ENCODE measurements around the gene LARP6.
"Not testable (repeated sequence)": the region's sequence is repeated elsewhere in the genome, so short reads cannot be mapped to it uniquely, and the experiment has no call there.

The LARP6 gene

DNA sequence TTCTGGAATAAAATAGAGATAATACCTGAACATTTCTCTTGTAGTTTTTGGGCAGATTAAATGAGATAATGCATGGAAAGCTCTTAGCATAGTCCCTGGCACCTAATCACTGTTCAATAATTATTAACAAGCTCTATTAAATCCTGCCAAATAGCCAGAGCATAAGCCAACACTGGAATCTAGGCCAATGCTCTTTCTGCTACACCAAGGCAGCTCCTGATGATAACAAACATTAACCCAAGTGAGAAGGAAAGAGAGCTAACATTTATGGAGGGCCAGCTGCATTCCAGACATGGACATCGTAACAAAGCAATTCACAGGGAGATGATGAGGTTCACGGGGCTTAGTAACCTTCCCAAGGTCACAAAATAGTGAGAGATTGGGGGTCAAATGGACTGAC lies 23.3 kb downstream of the LARP6 start:
- no peak for DNase-seq (ENCODE audit: low read depth)

DNA sequence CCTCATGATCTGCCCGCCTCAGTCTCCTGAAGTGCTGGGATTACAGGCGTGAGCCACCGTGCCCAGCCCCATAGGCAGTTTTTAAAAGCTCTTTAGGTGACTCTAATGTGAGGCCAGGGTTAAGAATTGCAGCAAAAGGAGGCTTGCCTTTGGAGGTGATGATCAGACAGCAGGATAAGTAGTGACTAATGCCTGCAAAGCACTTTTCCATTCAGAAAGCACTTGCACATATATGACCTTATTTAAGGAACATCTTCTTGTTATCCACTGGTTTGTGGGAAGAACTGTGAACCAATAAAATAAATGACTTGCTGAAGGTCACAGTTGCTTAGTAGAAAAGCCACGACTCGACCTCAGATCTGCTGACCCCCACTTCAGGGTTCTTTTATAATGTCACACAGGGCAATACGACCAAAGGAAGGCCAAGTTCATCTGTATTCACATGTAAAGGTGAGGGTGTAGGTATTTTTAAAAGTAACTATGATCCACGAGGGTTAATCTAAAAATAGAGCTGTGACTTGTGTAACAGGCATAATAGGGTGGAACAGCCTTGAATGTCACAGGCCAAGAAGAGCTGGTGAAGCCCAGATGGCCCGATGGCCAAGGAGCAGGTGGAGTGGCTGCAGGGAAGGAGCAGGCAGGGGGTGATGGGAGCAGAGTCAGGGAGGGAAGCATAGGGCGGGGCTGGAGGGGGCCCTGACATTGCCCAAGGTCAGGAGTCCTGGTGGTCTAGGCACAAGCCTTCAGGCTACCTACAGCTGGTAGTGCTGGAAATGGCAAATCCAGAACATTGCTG lies 24.4 kb downstream of the LARP6 start:
- DNase-seq (ENCODE audit: low read depth), result no peak

DNA sequence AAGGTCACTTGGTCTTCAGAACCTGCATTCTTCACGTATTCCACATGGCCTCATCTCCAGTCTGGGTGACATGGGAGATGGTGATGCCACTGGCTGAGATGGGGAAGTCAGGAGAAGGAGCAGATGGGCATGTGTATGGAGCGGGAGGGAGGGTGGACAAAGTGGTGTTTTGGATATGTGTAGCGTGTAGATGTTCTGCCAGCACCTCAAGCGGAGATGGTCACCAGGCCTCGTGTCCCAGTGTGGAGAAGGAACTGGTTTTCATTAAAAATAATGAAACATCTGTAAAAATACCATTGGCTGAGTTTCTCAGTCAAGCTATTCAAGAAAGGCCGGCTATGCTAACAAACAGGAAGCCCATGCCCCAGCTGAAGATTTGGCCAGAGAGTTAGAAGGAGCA lies 26.2 kb downstream of the LARP6 start:
- DNase-seq (ENCODE audit: low read depth), result no peak

DNA sequence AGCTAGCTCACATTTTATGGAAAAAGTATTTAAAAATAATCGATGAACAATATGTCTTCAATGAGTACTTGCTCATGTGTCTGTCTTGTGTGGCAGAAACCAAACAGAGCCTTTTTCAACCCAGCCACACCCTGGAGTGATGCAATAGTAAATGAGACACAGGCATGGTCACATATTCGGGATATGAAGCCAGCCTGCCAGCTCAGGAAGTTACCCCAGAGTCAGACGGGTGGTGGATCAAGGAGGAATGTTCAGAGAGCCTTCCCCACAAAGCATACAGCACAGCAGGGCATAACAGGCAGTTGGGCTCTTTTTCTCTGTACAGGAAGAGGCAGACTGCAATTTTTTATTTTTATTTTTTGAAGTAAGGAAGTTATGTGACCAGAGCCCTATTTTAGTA lies 27.3 kb downstream of the LARP6 start:
- DNase-seq (ENCODE audit: low read depth), result peak; percentile 86

DNA sequence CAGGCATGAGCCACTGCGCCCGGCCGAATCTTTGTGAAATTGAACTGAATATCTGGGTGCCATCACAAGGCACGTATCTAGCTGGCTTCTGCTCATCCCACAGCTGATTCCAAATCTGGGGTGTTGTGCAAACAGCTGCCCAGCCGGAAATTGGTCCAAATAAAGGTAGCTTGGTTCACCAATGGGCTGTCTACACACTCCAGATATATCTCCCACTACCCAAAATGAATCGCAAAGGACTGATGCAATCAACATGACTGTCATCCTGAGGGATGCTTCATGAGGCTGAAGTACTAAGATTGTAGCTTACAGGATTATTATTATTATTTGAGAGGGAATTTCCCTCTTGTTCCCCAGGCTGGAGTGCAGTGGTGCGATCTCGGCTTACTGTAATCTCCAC lies 28.1 kb downstream of the LARP6 start:
- no peak for DNase-seq (ENCODE audit: low read depth)

DNA sequence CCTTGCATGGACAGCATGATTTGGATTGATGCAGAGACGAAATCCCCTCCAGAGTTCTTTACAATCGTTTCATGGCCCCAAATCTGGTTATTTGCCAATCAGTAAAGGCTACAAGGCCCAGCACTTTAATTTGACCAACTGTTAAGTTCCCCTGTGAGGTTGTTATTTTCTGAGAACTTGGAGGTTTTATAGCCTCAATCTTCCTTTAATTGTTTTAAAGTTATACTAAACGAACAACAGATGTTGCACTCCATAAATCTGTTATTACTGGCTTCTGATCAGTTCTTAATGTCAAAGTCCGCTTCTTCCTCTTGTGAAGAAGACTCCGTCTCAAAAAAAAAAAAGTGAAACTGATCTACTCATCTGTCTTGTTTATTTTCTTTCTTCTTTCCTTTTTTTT lies 30.8 kb downstream of the LARP6 start:
- DNase-seq (ENCODE audit: low read depth), result no peak

DNA sequence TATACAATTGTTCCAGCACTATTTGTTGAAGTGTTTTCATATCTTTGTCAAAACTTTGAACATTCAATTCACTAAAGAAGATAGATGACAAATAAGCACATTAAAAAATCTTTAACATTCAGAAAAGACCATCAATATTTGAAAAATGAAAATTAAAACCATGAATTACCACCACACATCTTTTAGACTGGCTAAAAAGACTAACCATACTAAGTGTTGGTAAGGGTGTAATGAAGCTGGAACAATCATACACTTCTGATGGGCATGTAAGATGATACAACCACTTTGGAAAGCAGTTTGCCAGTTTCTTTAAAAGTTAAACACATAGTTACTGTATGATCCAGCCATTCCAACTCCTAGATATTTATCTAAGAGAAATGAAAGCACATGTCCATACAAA lies 33.7 kb downstream of the LARP6 start:
- DNase-seq (ENCODE audit: low read depth), result no peak

DNA sequence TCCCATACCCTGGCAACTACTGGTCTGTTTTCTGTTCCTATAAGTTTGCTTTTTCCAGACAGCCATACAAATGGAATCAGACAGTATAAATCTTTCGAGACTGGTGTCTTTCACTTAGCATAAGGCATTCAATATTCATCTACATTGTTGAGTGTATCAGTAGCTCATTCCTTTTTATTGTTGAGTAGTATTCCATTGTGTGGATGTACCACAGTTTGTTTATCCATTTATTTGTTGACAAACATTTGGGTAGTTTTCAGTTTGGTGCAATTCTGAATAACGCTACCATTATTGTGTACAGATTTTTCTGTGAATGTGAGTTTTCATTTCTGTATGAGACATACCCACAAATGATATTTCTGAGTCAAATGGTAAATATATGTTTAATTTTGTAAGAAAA lies 35.4 kb downstream of the LARP6 start:
- no peak for DNase-seq (ENCODE audit: low read depth)

DNA sequence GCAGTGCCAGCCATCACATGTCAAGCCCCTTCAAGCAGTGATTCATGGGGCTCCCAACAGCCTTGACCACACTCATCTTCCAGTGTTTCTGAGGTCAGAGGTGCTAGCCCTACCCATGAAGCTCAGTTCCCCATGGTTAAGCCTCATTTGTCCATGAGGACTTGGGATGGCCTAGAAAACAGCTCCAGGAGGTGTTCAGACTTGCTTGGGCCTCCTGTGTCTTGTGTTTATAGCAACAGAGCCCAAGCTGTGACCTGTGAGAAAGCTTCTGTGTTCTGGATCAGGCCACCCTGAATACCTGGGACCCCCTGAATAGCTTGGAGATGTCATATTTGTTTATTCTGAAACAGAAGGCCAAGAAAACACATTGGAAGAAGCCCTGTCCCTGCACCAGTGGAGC lies 36.7 kb downstream of the LARP6 start:
- no peak for DNase-seq (ENCODE audit: low read depth)

DNA sequence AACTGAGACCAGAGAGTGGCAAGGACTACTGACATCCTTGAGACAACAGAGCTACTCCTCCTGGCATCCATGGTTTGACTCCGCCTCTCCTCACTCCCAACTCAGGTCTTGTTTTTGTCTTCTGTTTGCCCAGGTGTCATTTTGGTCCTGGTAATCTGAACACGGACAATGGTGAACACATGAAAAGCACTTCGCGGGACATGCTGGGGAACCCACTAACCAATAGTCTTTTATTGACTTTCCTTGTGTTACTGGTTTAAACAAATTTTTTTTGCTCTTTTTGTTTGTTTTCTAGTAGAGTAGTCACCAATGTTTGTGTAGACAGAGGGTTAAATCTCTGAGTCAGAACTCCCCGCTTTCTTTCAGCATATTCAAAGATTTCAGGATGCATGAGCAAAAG lies 38.4 kb downstream of the LARP6 start:
- no peak for DNase-seq (ENCODE audit: low read depth)

DNA sequence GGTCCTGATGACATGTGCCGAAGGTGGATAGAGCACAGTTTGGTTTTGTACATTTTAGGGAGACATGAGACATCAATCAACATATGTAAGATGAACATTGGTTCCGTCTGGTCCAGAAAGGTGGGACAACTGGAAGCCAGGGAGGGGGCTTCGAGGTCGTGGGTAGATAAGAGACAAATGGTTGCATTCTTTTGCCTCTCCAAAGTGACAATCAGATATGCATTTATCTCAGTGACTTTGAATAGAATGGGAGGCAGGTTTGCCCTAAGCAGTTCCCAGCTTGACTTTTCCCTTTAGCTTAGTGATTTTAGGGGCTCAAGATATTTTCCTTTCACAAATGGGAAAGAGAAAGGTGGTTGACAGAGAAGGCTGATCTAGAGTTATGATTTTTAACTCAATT lies 38.9 kb downstream of the LARP6 start:
- DNase-seq (ENCODE audit: low read depth), result not testable (repeated sequence)

DNA sequence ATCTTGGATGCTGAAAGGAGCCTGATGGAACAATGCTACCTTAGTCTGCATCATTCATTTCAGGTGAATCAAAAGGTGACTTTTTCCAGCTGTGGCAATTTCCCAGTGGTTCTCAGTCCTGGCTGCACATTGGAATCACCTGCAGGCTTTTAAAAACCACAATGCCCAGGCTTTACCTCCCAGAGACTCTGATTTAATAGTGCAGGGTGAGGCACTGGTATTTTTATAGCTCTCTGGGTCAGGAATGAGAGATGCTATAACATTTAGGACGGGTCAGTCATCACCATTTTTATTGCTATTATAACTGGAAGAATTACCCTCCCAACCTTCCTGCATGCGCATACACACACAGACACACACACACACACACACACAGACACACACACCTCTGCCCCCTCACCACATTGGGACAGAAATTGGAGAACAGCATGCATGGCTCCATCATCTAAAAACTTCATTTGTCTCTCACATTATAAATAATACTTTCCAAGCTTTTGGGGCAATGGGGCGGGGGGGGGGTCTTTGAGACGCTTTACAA lies 41.1 kb downstream of the LARP6 start:
- DNase-seq (ENCODE audit: low read depth), result no peak

DNA sequence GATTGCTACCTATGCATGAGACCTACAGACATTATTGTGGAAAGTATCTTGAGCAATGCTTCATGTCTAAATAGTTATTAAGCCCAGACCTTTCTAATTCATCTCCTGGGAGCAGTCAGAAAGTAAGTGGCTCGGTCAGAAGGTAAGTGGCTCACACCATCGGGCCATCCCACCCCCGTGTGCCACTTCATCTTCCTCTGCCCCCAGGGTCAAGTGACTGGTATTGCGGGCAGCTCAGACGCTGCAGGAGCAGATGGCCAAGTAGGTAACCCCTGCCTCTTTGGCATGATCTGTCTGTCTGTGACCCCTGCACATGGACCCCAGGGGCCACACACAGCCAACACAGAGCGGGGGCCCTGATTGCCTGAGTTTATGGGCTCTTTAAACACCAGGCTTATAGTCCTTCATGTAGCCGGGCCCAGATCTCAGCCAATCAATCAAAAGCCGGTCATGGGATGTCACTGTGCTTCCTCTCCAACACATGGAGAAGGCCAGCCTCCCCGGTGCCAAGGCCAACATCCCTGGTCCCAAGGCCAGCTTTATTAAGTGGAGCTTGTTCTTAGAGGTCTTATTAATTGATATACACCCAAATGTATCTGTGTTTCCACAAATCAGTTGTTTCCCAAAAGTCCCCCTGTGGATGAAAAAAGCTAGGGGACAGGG lies 42.9 kb downstream of the LARP6 start:
- no peak for DNase-seq (ENCODE audit: low read depth)

DNA sequence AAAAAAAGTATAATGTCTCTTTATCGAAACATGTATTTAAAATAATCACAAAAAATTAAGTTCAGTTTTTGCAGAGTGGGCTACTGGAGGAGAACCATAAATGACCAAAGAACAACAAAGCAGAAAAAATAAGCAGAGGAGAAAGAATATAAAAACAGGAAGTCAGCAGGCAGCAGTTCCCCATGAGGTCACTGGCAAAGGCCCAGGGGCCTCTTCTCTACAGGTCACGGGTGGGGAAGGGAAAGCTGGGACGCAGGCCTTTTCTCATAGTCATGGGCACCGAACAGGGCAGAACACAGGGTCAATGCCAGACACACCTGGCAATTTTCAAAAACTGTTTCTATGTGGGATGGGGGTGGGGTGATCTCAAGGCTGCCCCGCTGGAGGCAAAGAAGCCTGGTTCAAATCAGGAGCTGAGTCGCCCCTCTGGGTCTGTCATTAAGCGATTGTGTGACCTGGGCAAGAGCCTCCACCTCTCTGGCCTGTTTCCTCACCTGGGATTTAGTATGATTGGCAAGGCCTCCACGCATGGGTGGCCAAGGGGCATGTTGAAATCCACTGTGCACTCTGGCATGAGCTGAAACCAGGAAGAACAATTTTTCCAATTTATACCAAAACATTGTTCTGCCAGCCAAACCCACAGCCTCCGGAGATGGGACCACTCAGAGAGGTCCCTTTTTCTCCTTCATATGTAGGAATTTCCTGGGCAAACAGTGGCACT lies 46.8 kb downstream of the LARP6 start:
- DNase-seq (ENCODE audit: low read depth), result no peak

DNA sequence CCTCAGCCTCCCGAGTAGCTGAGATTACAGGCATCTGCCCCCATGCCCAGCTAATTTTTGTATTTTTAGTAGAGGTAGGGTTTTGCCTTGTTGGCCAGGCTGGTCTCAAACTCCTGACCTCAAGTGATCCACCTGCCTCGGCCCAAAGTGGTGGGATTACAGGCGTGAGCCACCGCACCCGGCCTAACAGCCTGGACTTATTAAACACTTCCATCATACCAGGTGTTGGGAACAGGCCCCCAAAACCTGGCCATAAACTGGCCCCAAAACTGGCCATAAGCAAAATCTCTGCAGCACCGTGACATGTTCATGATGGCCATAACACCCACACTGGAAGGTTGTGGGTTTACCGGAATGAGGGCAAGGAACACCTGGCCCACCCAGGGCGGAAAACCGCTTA lies 49.6 kb downstream of the LARP6 start:
- DNase-seq (ENCODE audit: low read depth), result not testable (repeated sequence)

DNA sequence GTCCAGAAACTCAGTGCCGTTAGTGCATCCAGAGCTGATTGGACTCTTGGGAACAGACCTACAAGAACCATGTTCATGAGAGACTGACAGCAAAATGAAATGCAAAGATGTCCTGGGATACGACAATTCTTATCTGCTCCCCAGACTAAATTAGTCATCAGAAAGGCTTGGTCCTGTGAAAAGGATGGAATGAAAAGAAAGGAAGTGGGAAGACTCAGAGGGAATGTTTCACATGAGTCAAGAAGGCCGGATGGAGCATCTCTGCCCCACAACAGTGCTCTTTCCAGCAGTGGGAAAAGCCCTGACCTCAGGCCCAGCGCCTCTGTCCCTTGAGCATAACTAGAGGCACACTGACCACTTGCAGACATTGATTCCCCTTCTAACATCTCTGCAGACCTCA lies 51.3 kb downstream of the LARP6 start:
- DNase-seq (ENCODE audit: low read depth), result peak; percentile 81

DNA sequence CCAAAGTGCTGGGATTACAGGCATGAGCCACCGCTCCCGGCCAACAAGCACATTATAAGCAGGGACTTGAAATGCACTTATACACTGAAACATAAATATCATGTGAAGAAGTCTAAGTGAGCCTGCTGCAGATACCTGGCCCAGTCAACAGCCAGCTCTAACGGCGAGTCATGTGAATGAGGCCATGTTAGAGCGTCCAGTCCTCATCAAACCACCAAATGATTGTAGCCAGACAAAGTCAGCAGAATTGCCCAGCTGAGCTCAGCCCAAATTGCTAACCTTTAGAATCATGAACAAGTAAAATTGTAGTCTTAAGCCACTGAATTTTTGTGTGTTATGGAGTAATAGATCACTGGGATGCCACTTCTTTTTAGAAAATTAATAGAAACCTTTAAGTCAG lies 52.8 kb downstream of the LARP6 start:
- DNase-seq (ENCODE audit: low read depth), result no peak

DNA sequence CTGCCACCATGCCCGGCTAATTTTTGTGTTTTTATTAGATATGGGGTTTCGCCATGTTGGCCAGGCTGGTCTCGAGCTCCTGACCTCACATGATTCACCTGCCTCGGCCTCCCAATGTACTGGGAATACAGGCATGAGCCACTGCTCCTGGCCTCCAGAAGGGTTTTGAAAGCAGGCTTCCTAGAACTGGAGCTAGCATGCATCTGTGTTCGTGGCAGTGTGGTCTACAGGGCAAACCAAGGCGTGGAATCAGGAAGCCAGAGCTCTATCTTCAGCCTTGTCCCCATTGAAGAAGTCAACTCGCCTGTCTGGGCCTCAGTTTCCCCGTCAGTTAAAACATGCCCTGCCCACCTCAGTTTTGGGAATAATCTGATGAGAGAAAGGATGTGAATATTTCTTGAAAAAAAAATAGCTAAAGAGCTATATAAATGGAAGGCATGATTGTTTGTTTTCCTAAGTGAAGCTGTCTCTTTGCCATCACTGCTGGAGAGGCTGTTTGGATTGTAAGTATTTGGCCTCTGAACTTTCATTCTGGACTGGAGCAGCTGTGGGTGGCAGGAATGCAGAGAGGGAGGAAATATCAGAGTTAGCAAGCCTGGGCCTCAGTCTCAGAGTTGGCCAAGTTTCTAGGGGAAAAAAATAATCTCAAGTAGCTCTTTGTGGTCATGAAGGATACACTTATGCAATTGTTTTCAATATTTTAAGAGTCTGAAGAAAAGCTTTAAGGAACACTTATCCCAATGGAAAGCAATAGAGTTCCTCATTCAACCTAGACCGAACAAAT lies 54.1 kb downstream of the LARP6 start:
- DNase-seq (ENCODE audit: low read depth), result peak; percentile 95

DNA sequence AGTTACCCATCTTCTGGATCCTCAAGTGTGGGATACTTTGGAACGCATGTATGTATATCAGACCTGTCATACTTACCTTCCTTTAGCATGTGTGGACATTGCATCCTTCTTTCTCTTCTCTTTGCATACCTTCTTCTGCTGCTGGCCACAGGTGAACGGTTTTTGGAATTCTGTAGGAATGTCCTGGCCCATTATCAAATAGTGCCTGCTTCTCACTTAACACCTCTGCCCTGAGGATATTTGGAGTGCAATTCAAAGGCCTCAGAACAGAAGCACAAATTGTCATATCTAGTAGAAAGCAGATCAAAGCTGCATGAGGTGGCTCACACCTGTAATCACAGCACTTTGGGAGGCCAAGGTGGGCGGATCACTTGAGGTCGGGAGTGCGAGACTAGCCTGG lies 56.5 kb downstream of the LARP6 start:
- DNase-seq (ENCODE audit: low read depth), result no peak

DNA sequence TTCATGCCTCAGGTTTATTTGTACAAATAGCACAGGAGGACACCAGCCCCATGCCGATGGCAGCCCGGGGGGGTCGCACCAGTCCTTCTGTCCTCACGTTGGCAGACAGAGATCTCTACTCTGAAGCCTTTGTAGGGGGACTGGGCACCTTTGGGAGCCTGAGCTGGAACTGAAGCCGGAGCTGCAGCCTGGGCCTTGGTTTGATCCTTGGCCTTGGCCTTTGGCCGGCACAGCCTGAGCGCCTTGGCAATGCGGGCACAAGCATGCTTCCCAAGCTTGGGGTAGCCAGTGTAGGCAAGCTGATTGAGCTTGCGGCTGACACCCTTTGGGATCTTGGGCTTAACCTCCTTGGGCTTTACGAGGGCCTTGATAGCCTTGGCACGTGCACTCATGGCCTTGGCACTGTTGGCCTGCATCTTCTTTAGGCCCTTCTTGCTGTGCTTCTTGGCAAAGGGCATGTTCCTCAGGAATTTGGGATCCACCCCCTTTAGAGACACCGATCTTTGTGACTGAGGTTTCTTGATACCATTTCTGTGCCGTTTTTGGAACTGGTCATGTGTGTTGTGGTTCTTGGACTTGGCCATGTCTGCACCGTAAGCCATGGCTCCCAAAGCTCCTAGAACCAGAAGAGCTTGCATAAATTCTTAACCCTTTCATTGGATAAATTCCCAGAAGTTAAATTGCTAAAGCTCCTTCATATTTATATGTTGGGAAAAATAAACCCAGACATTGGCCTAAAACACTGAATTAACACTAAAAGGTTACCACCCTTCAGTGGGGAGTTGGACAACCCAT lies 57.2 kb downstream of the LARP6 start:
- DNase-seq (ENCODE audit: low read depth), result no peak

DNA sequence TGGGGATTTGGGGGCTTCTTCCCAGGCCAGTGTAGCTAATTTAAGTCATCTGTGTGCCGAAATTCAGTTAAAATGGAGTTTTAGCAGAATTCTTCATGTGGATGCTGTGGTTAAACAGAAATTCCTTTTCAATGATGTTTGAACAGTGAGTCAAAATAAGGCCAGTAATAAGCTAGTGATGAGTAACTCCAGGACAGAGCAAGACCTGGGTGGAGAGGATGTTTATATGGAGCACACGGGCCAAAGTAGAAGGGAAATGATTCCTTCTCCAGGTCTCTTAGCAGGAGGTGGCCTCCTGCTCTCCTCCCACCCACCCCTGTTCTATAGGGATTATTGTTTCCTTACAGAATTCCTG lies 58.7 kb downstream of the LARP6 start:
- DNase-seq (ENCODE audit: low read depth), result peak; percentile 94
